Fibroblast of lung (primary cell): ENCODE results near the gene LPP. TPM values are rescaled to one million over a fixed set of nuclear protein-coding genes. Genes with fewer than 3 reads are reported as not detected.

ENCODE experiments used
- DNase-seq, 2 donors: peaks; one replicate each; pipeline versions ENCODE4 v3.0.0 to v3.0.0-alpha.2; 2010; ENCODE audit warnings: low read depth in 2 of 2
- H2AFZ ChIP-seq: 2 replicates; pipeline ENCODE4 v1.5.1; 2012; ENCODE audit warnings: low read length, control low read depth, inconsistent platforms
- H3K27ac ChIP-seq: 2 replicates; pipeline ENCODE4 v1.5.1; 2011; ENCODE audit warnings: low read length, control low read depth; ENCODE audit not compliant: insufficient read depth
- H3K27me3 ChIP-seq: 2 replicates; pipeline ENCODE4 v1.5.1; 2011; ENCODE audit warnings: mild to moderate bottlenecking, low read length; ENCODE audit not compliant: control insufficient read depth, insufficient read depth
- H3K36me3 ChIP-seq: 2 replicates; pipeline ENCODE4 v1.5.1; 2011; ENCODE audit warnings: low read length; ENCODE audit not compliant: control insufficient read depth, insufficient read depth
- H3K4me1 ChIP-seq: 2 replicates; pipeline ENCODE4 v1.5.1; 2011; ENCODE audit warnings: low read length; ENCODE audit not compliant: control insufficient read depth, insufficient read depth; ENCODE audit errors: extremely low read depth
- H3K4me2 ChIP-seq: 2 replicates; pipeline ENCODE4 v1.5.1; 2011; ENCODE audit warnings: low read length, control low read depth; ENCODE audit not compliant: insufficient read depth; ENCODE audit errors: extremely low read depth
- H3K4me3 ChIP-seq, 4 experiments: fragments of 200-600 bp in 1 of 4; sonication (generic) in 1 of 4; replicated peaks in 1 of 4; 2 replicates each; pipeline ENCODE4 v1.5.1; 2011 to 2016; ENCODE audit warnings: low read length in 4 of 4, low read depth in 3 of 4, mild to moderate bottlenecking in 3 of 4, control low read depth in 2 of 4, inconsistent platforms in 1 of 4, mixed read lengths in 1 of 4; ENCODE audit not compliant: insufficient read depth in 1 of 4; ENCODE audit errors: control extremely low read depth in 1 of 4
- H3K79me2 ChIP-seq: 2 replicates; pipeline ENCODE4 v1.5.1; 2012; ENCODE audit warnings: mild to moderate bottlenecking, low read length, inconsistent platforms; ENCODE audit not compliant: control insufficient read depth, insufficient read depth
- H3K9ac ChIP-seq: 2 replicates; pipeline ENCODE4 v1.5.1; 2011; ENCODE audit warnings: mild to moderate bottlenecking, low read length, control low read depth; ENCODE audit not compliant: insufficient read depth
- H3K9me3 ChIP-seq: 2 replicates; pipeline ENCODE4 v1.5.1; 2012; ENCODE audit warnings: low read depth, low read length; ENCODE audit not compliant: control insufficient read depth, insufficient read depth
- H4K20me1 ChIP-seq: 2 replicates; pipeline ENCODE4 v1.5.1; 2011; ENCODE audit warnings: low read length; ENCODE audit not compliant: control insufficient read depth, insufficient read depth; ENCODE audit errors: extremely low read depth
- EZH2 ChIP-seq: IDR thresholded peaks from 2 replicates; pipeline ENCODE4 v1.5.1; 2012; ENCODE audit warnings: low read length, control low read depth, mild to moderate bottlenecking; ENCODE audit errors: missing control alignments
- polyA plus RNA-seq, 2 donors: library from polyadenylated mRNA; depleted of rRNA in 1 of 2; stranded (reverse) in 1 of 2; unstranded in 1 of 2; fragments of >200 nt; gene quantifications; 2 replicates each; pipeline ENCODE4 v1.2.1, GENCODE V29; 2011 to 2012; ENCODE audit warnings: missing spikeins in 1 of 2
- total RNA-seq: library from RNA; depleted of rRNA; stranded (reverse); fragments of >200 nt; gene quantifications from 2 replicates; pipeline ENCODE4 v1.2.1, GENCODE V29; 2014
- TF ChIP-seq, protein P1 (sequence below), 2 donors: IDR thresholded peaks in 1 of 2; conservative IDR thresholded peaks in 1 of 2; 1 replicate in 1 of 2; 2 replicates in 1 of 2; pipeline ENCODE4 v1.5.1; 2011 to 2012; ENCODE audit warnings: low read length in 2 of 2, control low read depth in 1 of 2, inconsistent platforms in 1 of 2, low read depth in 1 of 2, mild to moderate bottlenecking in 1 of 2

LPP gene
- total and polyA plus RNA-seq, 2 donors (not counting 1 experiment from before 2014, with no cell fraction given): 69.0 to 124 TPM

DNA sequence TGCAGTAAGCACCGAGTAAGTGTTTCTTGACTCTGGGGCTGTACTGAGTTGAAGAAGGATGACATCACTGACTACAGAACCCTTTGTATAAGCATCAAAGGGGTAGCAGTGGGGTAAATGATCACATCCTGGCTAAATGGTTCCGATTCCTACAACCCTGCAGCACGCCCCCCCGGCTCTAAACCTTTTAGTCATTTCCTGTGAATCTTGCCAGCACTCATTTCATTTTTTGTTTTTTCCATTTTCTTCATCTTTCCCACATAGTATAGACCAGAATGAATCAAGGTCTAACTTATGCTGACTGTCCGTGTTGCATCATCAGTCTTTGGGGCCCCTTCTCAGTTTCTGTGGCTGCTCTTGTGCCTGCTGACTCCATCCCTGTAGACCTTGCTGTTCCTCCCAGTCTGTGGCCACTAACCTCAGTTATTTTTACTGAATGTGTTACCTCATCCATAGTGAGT, 634.7 kb downstream of the LPP start:
- Histone ChIP-seq H3K27me3 (no peaks in the 10 kb centered on the region), H3K79me2 (no peaks in the 10 kb centered on the region), H3K4me1 (peaks cover 3% of the 10 kb centered on the region), H4K20me1 (no peaks in the 10 kb centered on the region), H3K36me3 (no peaks in the 10 kb centered on the region), H3K9ac (no peak overlapping the region), H3K4me3 (no peak overlapping the region), H3K9me3 (no peaks in the 10 kb centered on the region), H3K4me2 (no peak overlapping the region), H3K27ac (peak overlapping the region; percentile 31), H2AFZ (no peak overlapping the region)
- TF ChIP-seq, protein P1, sequence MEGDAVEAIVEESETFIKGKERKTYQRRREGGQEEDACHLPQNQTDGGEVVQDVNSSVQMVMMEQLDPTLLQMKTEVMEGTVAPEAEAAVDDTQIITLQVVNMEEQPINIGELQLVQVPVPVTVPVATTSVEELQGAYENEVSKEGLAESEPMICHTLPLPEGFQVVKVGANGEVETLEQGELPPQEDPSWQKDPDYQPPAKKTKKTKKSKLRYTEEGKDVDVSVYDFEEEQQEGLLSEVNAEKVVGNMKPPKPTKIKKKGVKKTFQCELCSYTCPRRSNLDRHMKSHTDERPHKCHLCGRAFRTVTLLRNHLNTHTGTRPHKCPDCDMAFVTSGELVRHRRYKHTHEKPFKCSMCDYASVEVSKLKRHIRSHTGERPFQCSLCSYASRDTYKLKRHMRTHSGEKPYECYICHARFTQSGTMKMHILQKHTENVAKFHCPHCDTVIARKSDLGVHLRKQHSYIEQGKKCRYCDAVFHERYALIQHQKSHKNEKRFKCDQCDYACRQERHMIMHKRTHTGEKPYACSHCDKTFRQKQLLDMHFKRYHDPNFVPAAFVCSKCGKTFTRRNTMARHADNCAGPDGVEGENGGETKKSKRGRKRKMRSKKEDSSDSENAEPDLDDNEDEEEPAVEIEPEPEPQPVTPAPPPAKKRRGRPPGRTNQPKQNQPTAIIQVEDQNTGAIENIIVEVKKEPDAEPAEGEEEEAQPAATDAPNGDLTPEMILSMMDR (conservative IDR thresholded peaks at IDR 0.05 in 1 of 2, IDR thresholded peaks at IDR 0.05 in 1 of 2; ENCODE audit: low read depth in 1 of 2, low read length in 2 of 2): no peak
- no peak for TF ChIP-seq EZH2
- DNase-seq: peak; percentile 92 to 98

DNA sequence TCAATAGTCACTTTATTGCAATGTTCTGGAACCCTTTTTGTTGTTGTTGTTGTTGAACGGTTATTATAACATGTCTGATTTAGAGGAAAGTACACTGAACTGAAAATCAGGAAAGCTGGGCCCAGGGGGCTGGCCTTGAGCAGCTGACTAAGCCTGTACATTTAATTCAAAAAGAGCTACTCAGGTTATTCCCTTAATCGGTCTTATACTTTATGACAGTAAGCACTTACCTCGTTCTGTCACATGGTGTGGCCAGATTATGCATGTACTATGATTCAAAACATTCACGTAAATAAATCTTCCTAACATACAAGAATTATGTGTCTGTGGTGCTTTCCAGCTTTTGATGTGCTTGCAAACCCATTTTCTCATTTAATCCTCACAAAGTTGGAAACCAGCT, 635.3 kb downstream of the LPP start:
- H3K27ac ChIP-seq: peak overlapping the region; percentile 17
- H4K20me1 ChIP-seq: no peaks in the 10 kb centered on the region
- no peak overlapping the region for H2AFZ ChIP-seq
- H3K36me3 ChIP-seq: no peaks in the 10 kb centered on the region
- peak in 1 of 2 donors; percentile 30 for DNase-seq
- no peaks in the 10 kb centered on the region for H3K79me2 ChIP-seq
- no peaks in the 10 kb centered on the region for H3K9me3 ChIP-seq
- H3K4me2 ChIP-seq: no peak overlapping the region
- no peak for TF ChIP-seq EZH2
- TF ChIP-seq, protein P1 (conservative IDR thresholded peaks at IDR 0.05 in 1 of 2, IDR thresholded peaks at IDR 0.05 in 1 of 2; ENCODE audit: low read depth in 1 of 2, low read length in 2 of 2): no peak
- H3K4me1 ChIP-seq: peaks cover 3% of the 10 kb centered on the region
- no peaks in the 10 kb centered on the region for H3K27me3 ChIP-seq
- no peak overlapping the region for H3K4me3 ChIP-seq
- H3K9ac ChIP-seq: no peak overlapping the region

DNA sequence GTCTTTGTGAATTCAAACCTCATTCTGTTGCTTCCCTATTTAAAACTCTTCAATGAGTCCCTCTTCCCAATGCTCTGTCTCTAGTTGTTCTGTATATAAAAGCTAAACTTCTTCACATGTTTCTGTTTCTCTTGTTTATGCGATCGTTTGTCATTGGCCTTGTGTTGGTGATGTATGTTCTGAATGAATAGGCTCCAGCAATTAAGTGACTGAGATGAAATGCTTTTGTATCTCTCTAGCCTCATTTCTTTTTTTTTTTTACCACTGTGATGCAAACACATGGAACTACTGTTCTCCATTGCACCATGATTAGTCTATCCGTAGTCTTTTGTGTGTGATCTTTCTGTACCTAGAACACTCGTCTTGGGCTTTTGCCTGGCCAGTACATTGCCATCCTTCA, 637.4 kb downstream of the LPP start:
- TF ChIP-seq EZH2: no peak
- TF ChIP-seq, protein P1 (conservative IDR thresholded peaks at IDR 0.05 in 1 of 2, IDR thresholded peaks at IDR 0.05 in 1 of 2; ENCODE audit: low read depth in 1 of 2, low read length in 2 of 2): no peak
- DNase-seq: no peak
- no peak overlapping the region for H3K27ac ChIP-seq
- no peaks in the 10 kb centered on the region for H3K79me2 ChIP-seq
- H2AFZ ChIP-seq: no peak overlapping the region
- no peak overlapping the region for H3K9ac ChIP-seq
- H3K4me3 ChIP-seq: no peak overlapping the region
- H3K4me2 ChIP-seq: no peak overlapping the region
- H3K4me1 ChIP-seq: peaks cover 4% of the 10 kb centered on the region
- H3K27me3 ChIP-seq: no peaks in the 10 kb centered on the region
- no peaks in the 10 kb centered on the region for H4K20me1 ChIP-seq
- H3K9me3 ChIP-seq: no peaks in the 10 kb centered on the region
- no peaks in the 10 kb centered on the region for H3K36me3 ChIP-seq
